Right cardiac atrium (tissue), 5 donors: ENCODE measurements around the gene NEMP1. TPM values are rescaled to one million over a fixed set of nuclear protein-coding genes. Genes with fewer than 3 reads are reported as not detected.

Source experiments
- ATAC-seq, 2 donors: fragments of 200-7000 bp; cut with Tn5 transposase; one replicate each; pipeline versions ENCODE4 v1.8.0 to v1.9.1; 2020; ENCODE audit warnings: moderate library complexity in 2 of 2, mild to moderate bottlenecking in 1 of 2
- DNase-seq, 3 donors: peaks; one replicate each; pipeline ENCODE4 v3.0.0-alpha.2; 2020
- H3K27ac ChIP-seq: one replicate; pipeline ENCODE4 v1.5.1; 2013; ENCODE audit warnings: mild to moderate bottlenecking, low read length, control low read depth, moderate library complexity
- H3K27me3 ChIP-seq: one replicate; pipeline ENCODE4 v1.6.1; 2013; ENCODE audit not compliant: control insufficient read depth, insufficient read depth
- H3K4me1 ChIP-seq: one replicate; pipeline ENCODE4 v1.6.1; 2013; ENCODE audit warnings: low read length; ENCODE audit not compliant: control insufficient read depth, insufficient read depth
- H3K4me3 ChIP-seq: one replicate; pipeline ENCODE4 v1.5.1; 2013; ENCODE audit warnings: low read length, control low read depth
- H3K9me3 ChIP-seq: one replicate; pipeline ENCODE4 v1.6.1; 2013; ENCODE audit warnings: low read length; ENCODE audit not compliant: control insufficient read depth
- WGBS: extraction: QIAGEN DNeasy Blood & Tissue Kit; methylation state at CpG from one replicate; pipeline ENCODE4 v1.1.7; 2013; 5-methylcytosine and 5-hydroxymethylcytosine counted together
- intact Hi-C, 4 donors: fragments of 100-400 bp; cut with DNase I; formaldehyde crosslinking; loops; one replicate each; pipeline versions ENCODE4 v1.11.0 to v1.14.0; 2022 to 2023
- polyA plus RNA-seq: library from polyadenylated mRNA; stranded (reverse); fragments of 200-250 nt; gene quantifications from one replicate; pipeline ENCODE4 v1.2.3, GENCODE V29; 2013
- total RNA-seq, 4 donors: library from RNA; stranded (reverse); fragmentation: NEBNext Ultra II Directional; extraction: Animal tissue kit (Norgen Biotek cat#: 25700); gene quantifications; one replicate each; pipeline ENCODE4 v1.2.1, GENCODE V29; 2021
- donor health status: healthy with polysubstance abuse.
- donor health status: DM: no; HTN: yes; CAD: no.
- donor health status: DM: no; HTN: no; CAD: no.
- donor health status: DM: no; HTN: yes; CAD: no; lungs with severe emphysema.
- donor health status: DM: yes; HTN: yes; CAD: no.

NEMP1 gene
- total and polyA plus RNA-seq, 5 donors = 1.6 to 6.1 (median 4.7) TPM

- no peak for DNase-seq
- no peak overlapping the region for H3K27ac ChIP-seq
- H3K9me3 ChIP-seq = no peaks in the 10 kb centered on the region
- H3K4me3 ChIP-seq = no peak overlapping the region
- H3K4me1 ChIP-seq = no peaks in the 10 kb centered on the region
- no peaks in the 10 kb centered on the region for H3K27me3 ChIP-seq
- 79% methylated on average over 1 of the region's 1 CpG for WGBS
- intact Hi-C loops = no loop called here
- no peak for ATAC-seq
These were observed 30.0 kb downstream of the NEMP1 start for GRCh38 chr12:57048423-57049118.

GRCh38 chr12:57047981-57048380, 30.6 kb downstream of the NEMP1 start:
- H3K27ac ChIP-seq = no peak overlapping the region
- no peak for ATAC-seq
- H3K4me1 ChIP-seq = no peaks in the 10 kb centered on the region
- no peaks in the 10 kb centered on the region for H3K9me3 ChIP-seq
- no peak overlapping the region for H3K4me3 ChIP-seq
- no peaks in the 10 kb centered on the region for H3K27me3 ChIP-seq
- 80% methylated on average over 1 of the region's 1 CpG for WGBS
- intact Hi-C loops = no loop called here
- DNase-seq = no peak

- Histone ChIP-seq H3K4me3 (no peak overlapping the region), H3K27me3 (no peaks in the 10 kb centered on the region), H3K27ac (no peak overlapping the region), H3K9me3 (no peaks in the 10 kb centered on the region), H3K4me1 (no peaks in the 10 kb centered on the region)
- DNase-seq (no peak), ATAC-seq (peak in 1 of 2 donors; percentile 33)
- 70% methylated on average over 10 of the region's 10 CpGs for whole genome bisulfite sequencing
- intact Hi-C loops = no loop called here
These were observed 31.4 kb downstream of the NEMP1 start for GRCh38 chr12:57046947-57047890.

- intact Hi-C loops = no loop called here
- DNase-seq = no peak
- no peaks in the 10 kb centered on the region for H3K4me1 ChIP-seq
- H3K27me3 ChIP-seq = no peaks in the 10 kb centered on the region
- ATAC-seq = no peak
- H3K27ac ChIP-seq = no peak overlapping the region
- H3K9me3 ChIP-seq = no peaks in the 10 kb centered on the region
- 60% methylated on average over 6 of the region's 6 CpGs for WGBS
- no peak overlapping the region for H3K4me3 ChIP-seq
These were observed 32.4 kb downstream of the NEMP1 start for GRCh38 chr12:57046086-57046791.

GRCh38 chr12:57044889-57045288, 33.7 kb downstream of the NEMP1 start:
- Histone ChIP-seq H3K27me3 (no peaks in the 10 kb centered on the region), H3K4me1 (no peaks in the 10 kb centered on the region), H3K4me3 (no peak overlapping the region), H3K27ac (no peak overlapping the region), H3K9me3 (no peaks in the 10 kb centered on the region)
- 90% methylated on average over 3 of the region's 3 CpGs for WGBS
- ATAC-seq = no peak
- intact Hi-C loops = no loop called here
- DNase-seq = no peak

GRCh38 chr12:57044468-57044867, 34.1 kb downstream of the NEMP1 start:
- Histone ChIP-seq H3K27me3 (no peaks in the 10 kb centered on the region), H3K4me1 (no peaks in the 10 kb centered on the region), H3K9me3 (no peaks in the 10 kb centered on the region), H3K27ac (no peak overlapping the region), H3K4me3 (no peak overlapping the region)
- 87% methylated on average over 6 of the region's 6 CpGs for WGBS
- intact Hi-C loops = no loop called here
- ATAC-seq = no peak
- DNase-seq = no peak

GRCh38 chr12:57042695-57043094, 35.9 kb downstream of the NEMP1 start:
- intact Hi-C loops = no loop called here
- DNase-seq = no peak
- no peak overlapping the region for H3K4me3 ChIP-seq
- no peaks in the 10 kb centered on the region for H3K9me3 ChIP-seq
- 95% methylated on average over 2 of the region's 2 CpGs for WGBS
- no peak overlapping the region for H3K27ac ChIP-seq
- H3K27me3 ChIP-seq = no peaks in the 10 kb centered on the region
- no peaks in the 10 kb centered on the region for H3K4me1 ChIP-seq
- ATAC-seq = no peak

- Histone ChIP-seq H3K4me3 (no peak overlapping the region), H3K27ac (no peak overlapping the region), H3K4me1 (no peaks in the 10 kb centered on the region), H3K27me3 (no peaks in the 10 kb centered on the region), H3K9me3 (no peaks in the 10 kb centered on the region)
- ATAC-seq = no peak
- WGBS = 61% methylated on average over 2 of the region's 2 CpGs
- no peak for DNase-seq
- intact Hi-C loops = no loop called here
These were observed 37.8 kb downstream of the NEMP1 start for GRCh38 chr12:57040750-57041149.

GRCh38 chr12:57040211-57040610, 38.4 kb downstream of the NEMP1 start:
- intact Hi-C loops = no loop called here
- no peaks in the 10 kb centered on the region for H3K9me3 ChIP-seq
- ATAC-seq (no peak), DNase-seq (no peak)
- no peaks in the 10 kb centered on the region for H3K27me3 ChIP-seq
- H3K4me3 ChIP-seq = no peak overlapping the region
- WGBS = 91% methylated on average over 4 of the region's 4 CpGs
- H3K27ac ChIP-seq = no peak overlapping the region
- H3K4me1 ChIP-seq = no peaks in the 10 kb centered on the region

GRCh38 chr12:57039016-57039798, 39.4 kb downstream of the NEMP1 start:
- Histone ChIP-seq H3K4me3 (no peak overlapping the region), H3K27ac (no peak overlapping the region), H3K9me3 (no peaks in the 10 kb centered on the region), H3K4me1 (no peaks in the 10 kb centered on the region), H3K27me3 (no peaks in the 10 kb centered on the region)
- WGBS = 65% methylated on average over 9 of the region's 9 CpGs
- no peak for DNase-seq
- ATAC-seq = no peak
- intact Hi-C loops = no loop called here
